GM19238 (cell line): ENCODE data around the gene USP15.

Source experiments
- DNase-seq: peaks from one replicate; pipeline ENCODE4 v3.0.0; 2011; ENCODE audit warnings: low spot score; ENCODE audit not compliant: insufficient read length

The USP15 gene

GRCh38 chr12:62256408-62257096, 3.7 kb upstream of the USP15 start:
- DNase-seq, result no peak

- DNase-seq, result no peak
Measured at GRCh38 chr12:62258231-62258630, 2.0 kb upstream of the USP15 start.

DNA sequence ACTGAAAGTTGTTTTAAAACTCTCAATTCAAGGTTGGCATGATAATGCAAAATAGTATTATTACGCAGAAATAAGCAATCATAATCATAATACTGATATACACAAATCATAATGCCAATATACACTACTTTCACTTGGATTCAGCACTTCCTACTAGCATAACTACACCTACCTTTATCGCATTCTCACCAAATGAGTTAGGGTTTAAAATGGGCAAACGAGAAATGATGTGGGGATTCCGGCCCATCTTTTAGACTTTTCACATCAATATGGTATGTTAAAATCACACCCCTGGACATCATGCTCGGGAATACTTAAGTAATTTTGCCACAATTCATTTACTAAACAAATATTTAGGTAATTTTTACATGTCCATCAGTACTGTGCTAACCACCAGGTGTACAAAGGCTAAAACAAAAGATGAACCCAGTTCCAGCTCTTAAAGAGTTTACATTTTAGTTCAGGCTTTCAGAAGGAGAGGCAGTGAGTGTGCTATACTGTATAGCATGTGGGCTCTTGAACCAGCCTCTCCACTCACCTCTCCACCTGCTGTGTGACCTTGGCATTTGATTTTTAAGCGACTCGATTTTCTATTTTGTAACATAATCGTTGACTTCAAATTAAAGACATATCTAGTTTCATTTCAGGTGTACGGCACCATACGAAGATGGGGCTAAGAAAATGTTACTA, 1.1 kb upstream of the USP15 start:
- DNase-seq, result no peak

DNA sequence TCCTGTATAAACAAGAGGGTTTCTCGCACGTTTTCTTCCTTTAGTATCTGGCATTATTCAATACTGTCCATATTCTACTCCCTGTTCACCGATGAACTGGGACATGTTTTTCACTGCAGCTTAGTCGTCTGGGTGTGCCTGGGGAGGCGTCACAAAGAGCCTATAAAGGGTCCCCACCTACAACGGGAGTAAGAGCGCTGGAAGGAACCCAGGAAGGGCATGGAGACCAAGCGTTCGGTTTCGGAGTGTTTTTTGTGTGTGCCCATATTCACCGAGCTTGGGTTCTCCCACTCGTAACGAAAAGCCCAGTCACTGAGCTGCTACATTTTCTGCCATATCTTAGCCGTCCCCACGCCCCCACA, 592 bp upstream of the USP15 start:
- DNase-seq, result no peak

GRCh38 chr12:62260733-62261683, 804 bp downstream of the USP15 start:
- no peak for DNase-seq

- no peak for DNase-seq
Measured at GRCh38 chr12:62261876-62262517, 1.8 kb downstream of the USP15 start.

- no peak for DNase-seq
Measured at GRCh38 chr12:62263232-62263631, 3.0 kb downstream of the USP15 start.

- DNase-seq, result no peak
Measured at GRCh38 chr12:62263966-62264365, 3.8 kb downstream of the USP15 start.

GRCh38 chr12:62264706-62265105, 4.5 kb downstream of the USP15 start:
- DNase-seq, result no peak

- DNase-seq, result no peak
Measured at GRCh38 chr12:62265511-62265910, 5.3 kb downstream of the USP15 start.

DNA sequence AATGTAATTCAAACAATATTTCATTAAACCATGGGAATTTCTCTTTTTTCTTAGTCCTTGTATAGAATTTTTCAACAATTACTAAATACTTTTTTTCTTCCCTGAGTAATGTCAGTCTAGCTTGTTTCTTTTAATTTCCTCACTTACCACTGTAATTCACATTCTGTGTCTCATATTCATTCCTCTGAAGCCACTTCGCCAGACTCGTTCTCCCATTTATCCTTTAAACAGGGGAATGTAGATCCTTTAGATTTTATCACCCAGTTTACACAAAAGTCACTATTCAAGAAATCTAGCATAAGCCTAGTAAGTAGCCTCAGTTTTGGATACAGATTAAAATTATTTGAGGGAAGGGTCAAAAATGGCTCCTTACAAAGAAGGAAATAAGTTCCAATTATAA, 6.8 kb downstream of the USP15 start:
- DNase-seq, result no peak

- DNase-seq, result no peak
Measured at GRCh38 chr12:62267480-62267879, 7.3 kb downstream of the USP15 start.

DNA sequence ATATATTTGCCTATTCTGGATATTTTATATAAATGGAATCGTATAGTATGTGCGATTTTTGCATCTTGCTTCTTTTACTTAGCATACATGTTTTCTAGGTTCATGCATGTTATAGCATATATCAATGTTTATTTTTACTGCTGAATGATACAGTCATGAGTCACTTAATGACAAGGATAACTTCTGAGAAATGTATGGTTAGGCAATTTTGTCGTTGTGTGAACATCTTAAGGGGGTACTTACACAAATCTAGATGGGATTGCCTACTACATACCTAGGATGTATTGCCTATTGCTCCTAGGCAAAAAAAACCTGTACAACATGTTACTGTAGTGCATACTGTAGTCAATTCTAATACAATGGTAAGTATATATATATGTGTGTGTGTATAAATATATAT, 8.8 kb downstream of the USP15 start:
- no peak for DNase-seq

DNA sequence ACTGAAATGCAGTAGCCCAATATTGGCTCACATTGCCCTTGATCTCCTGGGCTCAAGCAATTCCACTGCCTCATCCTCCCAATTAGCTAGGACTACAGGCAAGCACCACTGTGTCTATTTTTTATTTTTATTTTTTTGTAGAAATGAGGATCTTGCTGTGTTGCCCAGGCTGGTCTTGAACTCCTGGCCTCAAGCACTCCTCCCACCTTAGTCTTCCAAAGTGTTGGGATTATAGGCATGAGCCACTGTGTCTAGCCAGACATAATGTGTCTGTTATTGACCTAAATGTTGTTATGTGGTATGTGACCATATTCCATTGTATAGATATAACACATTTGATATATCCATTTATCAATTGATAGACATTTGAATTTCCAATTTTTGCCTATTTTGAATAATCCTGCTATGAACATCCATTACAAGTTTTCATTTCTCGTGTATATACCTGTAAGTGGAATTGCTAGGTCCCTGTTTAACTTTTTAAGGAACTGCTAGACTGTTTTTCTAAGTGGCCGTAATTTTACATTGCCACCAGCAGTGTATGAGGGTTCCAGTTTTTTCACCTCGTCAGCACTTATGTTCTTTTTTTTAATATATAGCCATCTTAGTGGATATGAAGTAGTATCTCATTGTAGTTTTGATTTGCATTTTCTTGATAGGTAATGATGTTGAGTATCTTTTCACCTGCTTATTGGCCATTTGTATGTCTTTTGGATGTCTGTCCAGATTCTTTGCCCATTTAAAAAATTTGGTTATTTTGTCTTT, 9.4 kb downstream of the USP15 start:
- no peak for DNase-seq

DNA sequence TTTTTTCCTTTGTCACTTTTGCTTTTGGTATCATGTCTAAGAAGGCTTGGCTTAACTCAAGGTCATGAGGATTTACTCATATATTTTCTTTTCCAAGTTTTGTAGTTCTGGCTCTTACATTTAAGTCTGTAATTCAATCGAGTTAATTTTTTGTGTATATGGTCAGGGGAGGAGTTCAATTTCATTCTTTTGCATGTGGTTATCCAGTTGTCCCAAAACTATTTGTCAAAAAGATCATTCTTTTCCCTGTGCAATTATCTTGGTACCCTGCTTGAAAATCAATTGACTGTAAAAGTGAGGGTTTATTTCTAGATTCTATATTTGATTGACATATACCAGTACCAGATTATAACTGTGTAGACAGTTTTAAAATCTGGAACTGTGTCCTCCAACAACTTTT, 10.2 kb downstream of the USP15 start:
- DNase-seq, result no peak

DNA sequence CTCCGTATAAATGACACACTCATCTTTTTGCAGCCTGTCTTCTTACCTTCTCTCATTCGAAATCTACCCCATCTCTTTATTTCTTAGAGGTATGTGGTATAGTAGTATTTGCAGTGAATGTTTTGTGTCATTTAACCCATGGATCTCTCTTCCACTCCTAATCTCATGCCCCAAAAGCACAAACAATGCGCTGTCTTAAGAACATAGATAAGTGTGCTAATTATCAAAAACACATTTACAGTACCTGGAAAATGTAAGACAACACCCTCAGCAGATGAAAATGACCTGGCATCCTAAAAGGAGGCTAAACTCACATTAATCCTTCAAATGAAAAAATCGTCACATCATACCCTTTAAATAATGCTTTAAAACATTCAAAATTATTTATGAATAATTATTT, 10.7 kb downstream of the USP15 start:
- DNase-seq, result no peak

GRCh38 chr12:62272936-62273552, 12.8 kb downstream of the USP15 start:
- no peak for DNase-seq

GRCh38 chr12:62273724-62274380, 13.6 kb downstream of the USP15 start:
- no peak for DNase-seq

GRCh38 chr12:62278022-62278421, 17.8 kb downstream of the USP15 start:
- DNase-seq, result no peak

GRCh38 chr12:62279058-62279457, 18.9 kb downstream of the USP15 start:
- no peak for DNase-seq
